Activated naive CD4-positive, alpha-beta T cell treated with anti-CD3 and anti-CD28 coated beads for 36 hours (primary cell): ENCODE results near the gene SLC8A2. TPM values are rescaled to one million over a fixed set of nuclear protein-coding genes. Genes with fewer than 3 reads are reported as not detected.
A peak's percentile ranks its signal among the peaks of the same experiment; 100 is the strongest.
"Not testable (repeated sequence)": the region's sequence is repeated elsewhere in the genome, so short reads cannot be mapped to it uniquely, and the experiment has no call there.

Experiments
- CTCF ChIA-PET: fragments of 350-600 bp; sonication (Branson Sonifier 250); formaldehyde crosslinking; loops from one replicate; lab custom pipeline; 2021; ENCODE audit warnings: antibody characterized with exemption; lab: Charles Lee
- DNase-seq: peaks from one replicate; pipeline ENCODE4 v3.0.0-alpha.2; 2020
- H3K27ac Mint-ChIP-seq: one replicate; pipeline ENCODE4 v1.8.0; 2021; ENCODE audit warnings: mild to moderate bottlenecking, mixed read lengths
- H3K27me3 Mint-ChIP-seq: one replicate; pipeline ENCODE4 v1.8.0; 2021; ENCODE audit warnings: low read depth, mixed read lengths
- H3K36me3 Mint-ChIP-seq: one replicate; pipeline ENCODE4 v1.8.0; 2021; ENCODE audit warnings: low read depth, mixed read lengths
- H3K4me1 Mint-ChIP-seq: one replicate; pipeline ENCODE4 v1.8.0; 2021; ENCODE audit warnings: low read depth, mixed read lengths
- H3K4me3 Mint-ChIP-seq: one replicate; pipeline ENCODE4 v1.8.0; 2021; ENCODE audit warnings: mild to moderate bottlenecking, moderate library complexity, mixed read lengths
- H3K9me3 Mint-ChIP-seq: one replicate; pipeline ENCODE4 v1.8.0; 2021; ENCODE audit warnings: mixed read lengths
- intact Hi-C: fragments of 100-400 bp; cut with micrococcal nuclease; formaldehyde crosslinking; loops from one replicate; pipeline ENCODE4 v1.15.1; 2023
- total RNA-seq, 2 experiments: library from RNA; stranded (reverse); gene quantifications; one replicate each; pipeline ENCODE4 v1.2.3, GENCODE V29; 2021

The SLC8A2 gene
- total RNA-seq, 2 experiments from 2014 or later, result not detected

- peaks cover 9% of the 10 kb centered on the region for H3K36me3 Mint-ChIP-seq
- no peak overlapping the region for H3K4me3 Mint-ChIP-seq
- H3K9me3 Mint-ChIP-seq, result no peaks in the 10 kb centered on the region
- DNase-seq, result no peak
- H3K27ac Mint-ChIP-seq, result no peak overlapping the region
- CTCF ChIA-PET, result no interaction called here
- peaks cover 7% of the 10 kb centered on the region for H3K4me1 Mint-ChIP-seq
- H3K27me3 Mint-ChIP-seq, result no peaks in the 10 kb centered on the region
- intact Hi-C loops, result no loop called here
Observed at GRCh38 chr19:47492137-47492533, 20.4 kb upstream of the SLC8A2 start.

DNA sequence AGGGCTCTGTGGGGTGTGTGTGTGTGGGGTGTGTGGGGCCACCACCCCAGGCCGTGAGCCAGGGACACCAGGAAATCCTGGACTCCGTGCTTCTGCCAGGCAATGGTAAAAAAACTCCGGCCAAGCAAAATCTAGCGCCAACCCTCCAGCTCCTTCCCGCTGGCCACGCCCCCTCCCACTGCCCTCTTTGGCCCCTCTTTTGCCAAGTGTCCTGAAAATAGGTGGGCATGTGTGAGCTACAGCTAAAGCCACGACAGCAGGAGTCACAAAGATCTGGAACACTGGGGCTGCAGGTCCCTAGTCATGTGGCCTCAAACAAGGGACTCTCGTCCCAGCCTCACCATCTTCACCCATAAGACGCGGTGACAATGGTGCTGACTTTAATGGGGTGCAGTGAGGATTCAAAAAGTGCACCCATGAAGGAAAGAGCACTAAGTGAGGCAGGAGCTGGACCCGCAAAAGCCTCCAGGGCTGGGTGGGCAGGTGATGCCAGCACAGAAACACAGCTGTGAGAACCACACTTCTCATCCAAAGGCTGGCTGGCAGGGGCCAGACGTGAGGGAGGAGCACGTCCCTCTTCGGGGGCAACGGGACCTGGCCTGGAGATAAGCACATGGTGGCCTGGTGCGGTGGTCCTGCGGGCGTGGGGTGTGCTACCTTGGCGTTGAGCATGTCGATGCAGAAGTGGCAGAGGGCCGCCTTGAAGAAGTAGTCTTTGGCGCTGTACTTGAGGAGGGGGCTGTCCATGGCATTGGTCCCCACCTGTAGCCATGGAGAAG lies 19.9 kb upstream of the SLC8A2 start:
- CTCF ChIA-PET, result interaction anchor here (1.6 kb wide), 1 partner anchor 24 kb away, joined by 3 read pairs; no protein-coding TSS in a partner anchor
- intact Hi-C loops, result no loop called here
- DNase-seq, result no peak
- Mint-ChIP-seq H3K9me3 (no peaks in the 10 kb centered on the region), H3K27me3 (no peaks in the 10 kb centered on the region), H3K4me1 (peaks cover 13% of the 10 kb centered on the region), H3K36me3 (peaks cover 9% of the 10 kb centered on the region), H3K27ac (no peak overlapping the region), H3K4me3 (no peak overlapping the region)

DNA sequence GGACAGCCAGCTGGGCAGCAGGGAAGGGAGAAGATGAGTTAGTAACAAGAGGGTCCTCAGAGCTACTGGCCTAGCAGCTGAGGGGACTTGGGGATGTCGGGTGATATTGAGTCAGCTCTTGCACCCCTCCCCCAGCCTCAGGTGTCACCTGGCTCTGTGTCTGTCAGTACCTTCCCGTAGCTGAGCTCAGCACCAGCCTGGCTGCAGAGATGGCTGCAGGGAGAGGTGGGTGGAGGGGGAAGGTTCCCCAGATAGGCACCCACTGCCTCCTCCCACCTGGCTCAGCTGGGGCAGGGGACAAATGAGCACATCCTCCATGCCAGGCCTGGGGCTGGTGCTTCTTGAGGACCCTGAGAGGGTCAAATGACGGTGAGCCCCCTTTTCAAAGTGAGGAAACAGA lies 19.2 kb upstream of the SLC8A2 start:
- Mint-ChIP-seq H3K36me3 (peaks cover 9% of the 10 kb centered on the region), H3K4me1 (peaks cover 14% of the 10 kb centered on the region), H3K4me3 (no peak overlapping the region), H3K9me3 (no peaks in the 10 kb centered on the region), H3K27ac (no peak overlapping the region), H3K27me3 (no peaks in the 10 kb centered on the region)
- DNase-seq, result no peak
- intact Hi-C loops, result no loop called here
- CTCF ChIA-PET, result interaction anchor here (1.6 kb wide), 1 partner anchor 25 kb away, joined by 3 read pairs; no protein-coding TSS in a partner anchor

DNA sequence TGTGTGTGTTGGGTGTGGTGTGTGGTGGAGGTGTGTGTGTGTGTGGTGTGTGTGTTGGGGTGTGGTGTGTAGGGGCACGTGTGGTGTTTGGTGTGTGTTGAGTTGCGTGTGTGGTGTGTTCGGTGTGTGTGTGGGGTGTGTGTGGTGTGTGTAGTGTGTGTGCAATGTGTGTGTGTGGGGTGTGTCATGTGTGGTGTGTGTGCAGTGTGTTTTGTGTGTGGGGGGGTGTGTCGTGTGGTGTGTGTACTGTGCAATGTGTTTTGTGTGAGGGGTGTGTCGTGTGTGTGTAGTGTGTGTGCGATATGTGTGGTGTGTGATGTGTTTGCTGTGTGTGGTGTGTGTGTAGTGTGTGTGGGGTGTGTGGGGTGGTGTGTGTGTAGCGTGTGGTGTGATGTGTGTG lies 18.3 kb upstream of the SLC8A2 start:
- Mint-ChIP-seq H3K4me1 (peaks cover 23% of the 10 kb centered on the region), H3K27ac (no peak overlapping the region), H3K27me3 (no peaks in the 10 kb centered on the region), H3K4me3 (no peak overlapping the region), H3K9me3 (no peaks in the 10 kb centered on the region), H3K36me3 (peaks cover 12% of the 10 kb centered on the region)
- intact Hi-C loops, result no loop called here
- CTCF ChIA-PET, result no interaction called here
- DNase-seq, result no peak

- Mint-ChIP-seq H3K27me3 (no peaks in the 10 kb centered on the region), H3K9me3 (no peaks in the 10 kb centered on the region), H3K36me3 (peaks cover 12% of the 10 kb centered on the region), H3K27ac (no peak overlapping the region), H3K4me1 (peaks cover 24% of the 10 kb centered on the region), H3K4me3 (no peak overlapping the region)
- intact Hi-C loops, result no loop called here
- no peak for DNase-seq
- CTCF ChIA-PET, result interaction anchor here (1.4 kb wide), 1 partner anchor 26 kb away, joined by 3 read pairs; no protein-coding TSS in a partner anchor
Observed at GRCh38 chr19:47489072-47489914, 17.6 kb upstream of the SLC8A2 start.

DNA sequence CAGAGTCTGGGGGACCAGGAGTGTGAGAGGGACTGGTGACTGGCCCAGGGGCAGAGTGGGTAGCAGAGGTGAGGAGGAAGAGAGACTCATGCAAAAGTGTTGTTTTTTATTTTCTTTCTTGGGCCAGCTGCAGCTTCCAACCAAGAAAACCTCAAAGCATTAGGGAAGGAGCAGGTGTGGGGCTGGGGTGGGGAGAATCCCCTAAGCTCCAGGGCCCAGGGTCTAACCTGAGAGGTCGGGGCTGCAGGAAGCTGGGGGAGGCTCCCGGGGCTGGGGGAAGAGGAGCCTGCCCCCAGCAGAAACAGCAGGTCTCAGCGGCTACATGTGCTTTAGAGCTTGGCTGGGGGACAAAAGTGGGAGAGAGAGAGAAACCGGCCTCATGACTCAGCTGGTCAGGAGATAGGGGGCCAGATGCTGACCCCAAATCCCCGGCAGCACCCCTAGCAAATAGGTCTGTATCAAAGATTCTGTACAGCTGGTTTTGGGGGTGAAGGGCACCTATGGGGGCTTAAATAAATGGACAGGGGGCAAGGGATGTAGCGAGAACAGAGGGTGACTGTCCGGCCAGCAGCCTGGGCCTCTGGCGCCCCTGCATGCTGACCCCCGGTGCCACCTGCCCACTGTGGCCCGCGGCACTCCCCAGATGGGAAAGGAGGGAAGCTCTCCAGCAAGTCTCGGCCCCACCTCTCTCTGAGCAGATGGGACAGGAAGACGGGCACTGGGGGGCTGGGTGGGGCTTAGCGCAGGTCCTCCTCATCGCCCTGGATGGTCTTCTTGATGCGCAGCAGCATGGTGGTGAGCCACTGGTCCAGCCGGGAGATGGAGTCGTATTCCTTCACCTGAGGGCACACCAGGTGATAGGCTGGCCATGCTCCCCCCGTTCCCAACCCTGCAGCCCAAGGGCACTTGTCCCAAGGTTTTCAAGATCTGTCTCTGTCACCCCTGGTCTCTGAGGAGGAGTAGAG lies 16.1 kb upstream of the SLC8A2 start:
- no peak for DNase-seq
- intact Hi-C loops, result no loop called here
- H3K27me3 Mint-ChIP-seq, result no peaks in the 10 kb centered on the region
- no peaks in the 10 kb centered on the region for H3K9me3 Mint-ChIP-seq
- no peak overlapping the region for H3K4me3 Mint-ChIP-seq
- CTCF ChIA-PET, result interaction anchor here (0.7 to 1.4 kb wide), 3 partner anchors 28 to 225 kb away, joined by 3 to 4 read pairs (median 3); no protein-coding TSS in a partner anchor
- H3K4me1 Mint-ChIP-seq, result peaks cover 31% of the 10 kb centered on the region
- H3K27ac Mint-ChIP-seq, result no peak overlapping the region
- H3K36me3 Mint-ChIP-seq, result peaks cover 12% of the 10 kb centered on the region

- Mint-ChIP-seq H3K27me3 (no peaks in the 10 kb centered on the region), H3K4me3 (no peak overlapping the region), H3K9me3 (no peaks in the 10 kb centered on the region), H3K27ac (peak overlapping the region; percentile 66), H3K36me3 (peaks cover 12% of the 10 kb centered on the region), H3K4me1 (peaks cover 31% of the 10 kb centered on the region)
- intact Hi-C loops, result no loop called here
- no peak for DNase-seq
- CTCF ChIA-PET, result no interaction called here
Observed at GRCh38 chr19:47486900-47487299, 15.2 kb upstream of the SLC8A2 start.

- H3K27ac Mint-ChIP-seq, H3K27me3 Mint-ChIP-seq, DNase-seq, H3K9me3 Mint-ChIP-seq, intact Hi-C loops, H3K4me3 Mint-ChIP-seq: not testable (repeated sequence)
- H3K4me1 Mint-ChIP-seq, result peaks cover 31% of the 10 kb centered on the region
- CTCF ChIA-PET, result interaction anchor here (4.6 kb wide), 1 partner anchor 221 kb away, joined by 17 read pairs; no protein-coding TSS in a partner anchor
- H3K36me3 Mint-ChIP-seq, result peaks cover 12% of the 10 kb centered on the region
Observed at GRCh38 chr19:47486220-47486619, 14.5 kb upstream of the SLC8A2 start.

- peaks cover 31% of the 10 kb centered on the region for H3K4me1 Mint-ChIP-seq
- intact Hi-C loops, result loop anchor here (2.0 kb wide), 2 partner anchors 38 to 214 kb away; no protein-coding TSS in a partner anchor
- H3K27ac Mint-ChIP-seq, result peak overlapping the region; percentile 98
- H3K9me3 Mint-ChIP-seq, result no peaks in the 10 kb centered on the region
- H3K4me3 Mint-ChIP-seq, result peak overlapping the region; percentile 99
- no peaks in the 10 kb centered on the region for H3K27me3 Mint-ChIP-seq
- DNase-seq, result peak; percentile 31
- H3K36me3 Mint-ChIP-seq, result peaks cover 10% of the 10 kb centered on the region
- CTCF ChIA-PET, result interaction anchor here (0.8 to 4.6 kb wide), 6 partner anchors 31 to 258 kb away, joined by 3 to 17 read pairs (median 12); partner anchors contain the start of gene NAPA
Observed at GRCh38 chr19:47485210-47485609, 13.5 kb upstream of the SLC8A2 start.

DNA sequence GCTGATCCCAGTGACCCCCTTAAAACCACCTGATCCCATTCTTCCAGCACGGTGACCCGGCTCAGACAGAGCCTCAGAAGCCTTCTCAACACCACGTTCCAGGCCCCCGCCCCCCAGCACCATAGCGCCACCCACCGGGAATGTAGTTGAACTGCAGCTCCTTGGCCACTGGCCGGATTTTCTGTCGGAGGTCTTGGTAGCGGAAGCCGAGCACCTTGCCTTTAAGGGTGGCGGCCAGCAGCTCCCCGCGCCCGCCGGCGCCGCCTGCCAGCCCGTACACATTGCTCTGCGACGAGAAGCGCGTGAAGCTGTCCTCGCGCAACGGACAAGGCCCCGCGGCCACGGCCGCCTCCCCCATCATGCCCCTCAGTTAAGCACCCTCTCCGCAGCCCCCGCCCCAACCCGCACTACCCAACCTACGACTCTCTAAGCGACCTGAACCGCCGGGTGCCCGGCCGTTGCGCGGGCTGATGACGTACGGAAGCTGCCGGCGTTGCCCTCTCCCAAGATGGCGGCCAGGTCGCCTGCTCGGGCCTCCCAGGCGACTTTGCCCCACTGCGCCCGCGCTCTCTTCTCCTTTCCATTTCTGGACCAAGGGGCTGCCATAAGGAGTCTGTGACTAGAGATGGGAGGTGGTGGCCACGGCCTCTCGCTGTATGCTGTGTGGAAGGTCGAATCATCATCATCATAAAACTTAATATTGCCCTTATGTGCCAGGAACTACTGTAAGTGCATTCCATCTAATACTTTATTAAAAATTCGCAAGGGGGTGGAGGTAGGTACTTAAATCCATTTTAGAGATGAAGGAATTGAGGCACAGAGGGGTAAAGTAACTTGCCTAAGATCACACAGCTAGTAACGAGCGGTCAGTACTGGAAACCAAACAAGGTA lies 12.4 kb upstream of the SLC8A2 start, which contains the start of gene KPTN:
Gene KPTN, minus strand, starts transcription at position 420 of the 891 bp plus-strand sequence. Its CDS starts 59 bp downstream, at position 361.
- peaks cover 5% of the 10 kb centered on the region for H3K36me3 Mint-ChIP-seq
- CTCF ChIA-PET, result interaction anchor here (0.5 to 4.6 kb wide), 20 partner anchors 9 to 259 kb away, joined by 3 to 17 read pairs (median 5); partner anchors contain the start of genes DHX34 and NAPA

More for the DNA sequence above, 12.4 kb upstream of the SLC8A2 start, which contains the start of gene KPTN:
- Mint-ChIP-seq H3K4me3 (peak within 1 kb of the TSS; percentile 99), H3K9me3 (no peaks in the 10 kb centered on the region), H3K4me1 (peaks cover 31% of the 10 kb centered on the region), H3K27ac (peak within 1 kb of the TSS; percentile 98), H3K27me3 (no peaks in the 10 kb centered on the region)
- intact Hi-C loops, result loop anchor here (1.0 to 2.0 kb wide), 5 partner anchors 31 to 261 kb away; partner anchors contain the start of genes NAPA and NOP53
- DNase-seq, result peak; percentile 93
